CD4-positive, alpha-beta T cell (primary cell): Measurements from ENCODE around the gene NUBPL. TPM values are rescaled to one million over a fixed set of nuclear protein-coding genes. Genes with fewer than 3 reads are reported as not detected.

Source experiments
- ATAC-seq: fragments of 200-7000 bp; cut with Tn5 transposase; one replicate; pipeline ENCODE4 v1.10.0; 2022; ENCODE audit warnings: mild to moderate bottlenecking; ENCODE audit not compliant: poor library complexity
- CTCF ChIA-PET: fragments of 350-600 bp; sonication (Branson Sonifier 250); formaldehyde crosslinking; loops from one replicate; lab custom pipeline; 2021; ENCODE audit warnings: antibody characterized with exemption, inconsistent platforms; lab: Charles Lee
- POLR2A ChIA-PET: fragments of 350-600 bp; sonication (Branson Sonifier 250); formaldehyde crosslinking; loops from one replicate; lab custom pipeline; 2021; ENCODE audit warnings: antibody characterized with exemption, inconsistent platforms; lab: Charles Lee
- DNase-seq, 14 experiments: peaks; one replicate each; pipeline ENCODE4 v3.0.0-alpha.2; 2013 to 2020; ENCODE audit warnings: mixed read lengths in 2 of 14
- H3K27ac ChIP-seq, 2 donors: one replicate each; pipeline versions ENCODE4 v1.5.1 to v1.7.0; 2013; ENCODE audit warnings: low read length in 2 of 2, low read depth in 1 of 2, mild to moderate bottlenecking in 1 of 2
- H3K27me3 ChIP-seq, 2 experiments: 1 replicate in 1 of 2; 2 replicates in 1 of 2; pipeline versions ENCODE4 v1.6.1 to v1.7.0; 2013; ENCODE audit warnings: low read length in 2 of 2, control low read depth in 1 of 2, mild to moderate bottlenecking in 1 of 2, moderate library complexity in 1 of 2; ENCODE audit not compliant: insufficient read depth in 2 of 2, control insufficient read depth in 1 of 2
- H3K36me3 ChIP-seq: one replicate; pipeline ENCODE4 v1.6.1; 2013; ENCODE audit warnings: low read length, control low read depth; ENCODE audit not compliant: insufficient read depth
- H3K4me1 ChIP-seq: one replicate; pipeline ENCODE4 v1.6.1; 2013; ENCODE audit warnings: low read length, control low read depth; ENCODE audit not compliant: insufficient read depth
- H3K4me3 ChIP-seq: one replicate; pipeline ENCODE4 v1.5.1; 2013; ENCODE audit warnings: mild to moderate bottlenecking, low read length, moderate library complexity
- H3K9me3 ChIP-seq, 2 experiments: 1 replicate in 1 of 2; 2 replicates in 1 of 2; pipeline versions ENCODE4 v1.6.1 to v1.7.0; 2013; ENCODE audit warnings: low read length in 2 of 2, mild to moderate bottlenecking in 2 of 2, control low read depth in 1 of 2, moderate library complexity in 1 of 2; ENCODE audit not compliant: control insufficient read depth in 1 of 2, insufficient read depth in 1 of 2
- H3K27ac Mint-ChIP-seq: one replicate; pipeline ENCODE4 v1.8.0; 2020; ENCODE audit warnings: mixed read lengths
- H3K27me3 Mint-ChIP-seq: one replicate; pipeline ENCODE4 v1.8.0; 2021; ENCODE audit warnings: mixed read lengths
- H3K36me3 Mint-ChIP-seq: one replicate; pipeline ENCODE4 v1.8.0; 2021; ENCODE audit warnings: low read depth, mixed read lengths
- H3K4me1 Mint-ChIP-seq: one replicate; pipeline ENCODE4 v1.8.0; 2021; ENCODE audit warnings: low read depth, mixed read lengths
- H3K4me3 Mint-ChIP-seq: one replicate; pipeline ENCODE4 v1.8.0; 2020; ENCODE audit warnings: mild to moderate bottlenecking, mixed read lengths
- H3K9me3 Mint-ChIP-seq: one replicate; pipeline ENCODE4 v1.8.0; 2020; ENCODE audit warnings: mixed read lengths
- CTCF ChIP-seq: fragments of 200-600 bp; IDR thresholded peaks from one replicate; pipeline ENCODE4 v1.8.0; 2022; ENCODE audit warnings: antibody characterized with exemption, mild to moderate bottlenecking
- intact Hi-C, 2 experiments: fragments of 100-400 bp; cut with DNase I in 1 of 2; cut with micrococcal nuclease in 1 of 2; formaldehyde crosslinking; loops; one replicate each; pipeline versions ENCODE4 v1.15.1 to v1.9.0; 2023 to 2025; cut with DNase I, micrococcal nuclease
- total RNA-seq, 174 experiments: library from RNA in 2 of 174; stranded (reverse) in 2 of 174; gene quantifications; one replicate each; pipeline ENCODE4 v1.2.3 and lab custom pipeline; 2021 to 2026

NUBPL gene
- total RNA-seq, 2 experiments from 2014 or later: 7.2 to 8.2 TPM

GRCh38 chr14:31545328-31545727, 15.9 kb upstream of the NUBPL start:
- Mint-ChIP-seq H3K4me1 (no peaks in the 10 kb centered on the region), H3K36me3 (no peaks in the 10 kb centered on the region), H3K27me3 (peaks cover 52% of the 10 kb centered on the region), H3K9me3 (no peaks in the 10 kb centered on the region), H3K27ac (no peak overlapping the region), H3K4me3 (no peak overlapping the region)
- Histone ChIP-seq H3K36me3 (no peaks in the 10 kb centered on the region), H3K4me3 (no peak overlapping the region), H3K4me1 (no peaks in the 10 kb centered on the region), H3K27me3 (peaks cover 0 to 3% of the 10 kb centered on the region in 2 experiments), H3K9me3 (no peaks in the 10 kb centered on the region), H3K27ac (no peak overlapping the region)
- ChIA-PET CTCF (interaction anchor here (1.1 kb wide), 1 partner anchor 11 kb away, joined by 5 read pairs; no protein-coding TSS in a partner anchor), POLR2A (no interaction called here)
- ATAC-seq (no peak), DNase-seq (no peak)
- intact Hi-C loops: no loop called here
- no peak for TF ChIP-seq CTCF

- no peaks in the 10 kb centered on the region for H3K36me3 Mint-ChIP-seq
- H3K4me1 ChIP-seq: no peaks in the 10 kb centered on the region
- DNase-seq (no peak), ATAC-seq (no peak)
- H3K27ac ChIP-seq: no peak overlapping the region
- no peak overlapping the region for H3K4me3 ChIP-seq
- no peaks in the 10 kb centered on the region for H3K9me3 Mint-ChIP-seq
- no peak overlapping the region for H3K4me3 Mint-ChIP-seq
- no peaks in the 10 kb centered on the region for H3K9me3 ChIP-seq
- no peaks in the 10 kb centered on the region for H3K36me3 ChIP-seq
- no peak for TF ChIP-seq CTCF
- H3K27me3 Mint-ChIP-seq: peaks cover 65% of the 10 kb centered on the region
- no peak overlapping the region for H3K27ac Mint-ChIP-seq
- ChIA-PET POLR2A (no interaction called here), CTCF (no interaction called here)
- no peaks in the 10 kb centered on the region for H3K4me1 Mint-ChIP-seq
- H3K27me3 ChIP-seq: peaks cover 3 to 8% of the 10 kb centered on the region in 2 experiments
- intact Hi-C loops: no loop called here
Observed at GRCh38 chr14:31549817-31550216, 11.4 kb upstream of the NUBPL start.

GRCh38 chr14:31550589-31550988, 10.6 kb upstream of the NUBPL start:
- CTCF ChIA-PET: no interaction called here
- Histone ChIP-seq H3K27ac (no peak overlapping the region), H3K9me3 (no peaks in the 10 kb centered on the region), H3K4me1 (no peaks in the 10 kb centered on the region), H3K4me3 (no peak overlapping the region), H3K36me3 (no peaks in the 10 kb centered on the region), H3K27me3 (peaks cover 3 to 10% of the 10 kb centered on the region in 2 experiments)
- POLR2A ChIA-PET: no interaction called here
- intact Hi-C loops: no loop called here
- DNase-seq (no peak), ATAC-seq (no peak)
- no peak for TF ChIP-seq CTCF
- no peaks in the 10 kb centered on the region for H3K4me1 Mint-ChIP-seq
- H3K27ac Mint-ChIP-seq: no peak overlapping the region
- H3K36me3 Mint-ChIP-seq: no peaks in the 10 kb centered on the region
- H3K27me3 Mint-ChIP-seq: peaks cover 71% of the 10 kb centered on the region
- H3K4me3 Mint-ChIP-seq: no peak overlapping the region
- no peaks in the 10 kb centered on the region for H3K9me3 Mint-ChIP-seq
